ENCODE measurements around the gene SRC.

SRC gene

DNA sequence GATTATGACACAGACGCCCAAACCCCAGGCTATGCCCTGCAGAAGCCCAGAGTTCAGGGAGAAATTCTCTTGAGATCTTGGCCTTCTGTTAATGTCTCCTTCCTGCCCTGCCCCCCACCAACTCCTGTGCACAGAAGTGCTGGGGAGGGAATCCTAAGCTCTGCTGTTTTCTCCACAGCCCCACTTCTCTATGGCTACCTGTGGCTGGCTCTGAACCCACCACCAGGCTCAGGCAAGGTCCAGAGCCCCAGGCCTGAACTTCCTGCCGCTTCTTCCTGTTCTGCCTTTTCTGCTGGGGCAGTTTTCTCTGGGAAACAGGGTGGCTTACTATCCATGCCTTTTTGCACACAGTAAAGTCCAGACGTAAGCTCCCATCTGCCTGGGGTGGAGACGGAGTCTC is 97.7 kb downstream of the SRC start:
- Histone ChIP-seq H3K4me2 (ENCODE audit: low read length) (no peak overlapping the region), H3K4me1 (ENCODE audit: insufficient read depth, low read length, severe bottlenecking) (no peaks in the 10 kb centered on the region), H3K27me3 (ENCODE audit: insufficient read depth, low read length) (no peaks in the 10 kb centered on the region), H3K27ac (ENCODE audit: low read depth, low read length, poor library complexity, severe bottlenecking) (no peak overlapping the region), H3F3A (ENCODE audit: insufficient read depth, low read length) (no peaks in the 10 kb centered on the region), H4K20me1 (ENCODE audit: insufficient read depth, low read length) (no peaks in the 10 kb centered on the region), H3K36me3 (ENCODE audit: insufficient read depth, low read length) (no peaks in the 10 kb centered on the region), H3K4me3 (ENCODE audit: low read depth, low read length, poor library complexity, severe bottlenecking) (no peak overlapping the region), H3K9ac (ENCODE audit: low read length) (no peak overlapping the region), H3K9me3 (ENCODE audit: low read length) (no peaks in the 10 kb centered on the region), H2AFZ (ENCODE audit: low read length) (no peak overlapping the region), H3K9me2 (ENCODE audit: low read depth, low read length) (no peaks in the 10 kb centered on the region), H3K79me2 (ENCODE audit: insufficient read depth, low read length) (no peaks in the 10 kb centered on the region)
- TF ChIP-seq, protein P1, sequence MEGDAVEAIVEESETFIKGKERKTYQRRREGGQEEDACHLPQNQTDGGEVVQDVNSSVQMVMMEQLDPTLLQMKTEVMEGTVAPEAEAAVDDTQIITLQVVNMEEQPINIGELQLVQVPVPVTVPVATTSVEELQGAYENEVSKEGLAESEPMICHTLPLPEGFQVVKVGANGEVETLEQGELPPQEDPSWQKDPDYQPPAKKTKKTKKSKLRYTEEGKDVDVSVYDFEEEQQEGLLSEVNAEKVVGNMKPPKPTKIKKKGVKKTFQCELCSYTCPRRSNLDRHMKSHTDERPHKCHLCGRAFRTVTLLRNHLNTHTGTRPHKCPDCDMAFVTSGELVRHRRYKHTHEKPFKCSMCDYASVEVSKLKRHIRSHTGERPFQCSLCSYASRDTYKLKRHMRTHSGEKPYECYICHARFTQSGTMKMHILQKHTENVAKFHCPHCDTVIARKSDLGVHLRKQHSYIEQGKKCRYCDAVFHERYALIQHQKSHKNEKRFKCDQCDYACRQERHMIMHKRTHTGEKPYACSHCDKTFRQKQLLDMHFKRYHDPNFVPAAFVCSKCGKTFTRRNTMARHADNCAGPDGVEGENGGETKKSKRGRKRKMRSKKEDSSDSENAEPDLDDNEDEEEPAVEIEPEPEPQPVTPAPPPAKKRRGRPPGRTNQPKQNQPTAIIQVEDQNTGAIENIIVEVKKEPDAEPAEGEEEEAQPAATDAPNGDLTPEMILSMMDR (IDR thresholded peaks at IDR 0.05; ENCODE audit: low read length) = no peak

DNA sequence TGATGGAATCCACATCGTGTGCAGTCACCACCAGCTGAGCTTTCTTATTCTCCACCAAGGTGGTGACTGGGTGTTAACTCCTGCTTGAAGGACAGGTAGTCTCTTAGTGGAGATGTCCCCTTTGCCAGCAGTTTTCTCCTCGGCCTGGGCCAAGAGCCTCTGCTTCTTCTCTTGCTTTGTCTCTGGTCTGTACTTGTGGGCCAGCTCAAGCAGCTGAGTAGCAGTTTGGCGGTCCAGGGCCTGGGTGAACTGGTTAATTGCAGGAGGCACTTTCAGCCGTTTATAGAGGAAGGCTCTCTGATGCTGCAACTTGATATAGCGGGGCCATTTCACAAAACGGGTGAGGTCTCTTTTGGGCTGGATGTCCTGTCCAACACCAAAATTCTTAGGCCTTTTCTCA is 99.1 kb downstream of the SRC start:
- Histone ChIP-seq H3K4me3 (ENCODE audit: low read depth, low read length, poor library complexity, severe bottlenecking) (no peak overlapping the region), H3F3A (ENCODE audit: insufficient read depth, low read length) (no peaks in the 10 kb centered on the region), H3K27ac (ENCODE audit: low read depth, low read length, poor library complexity, severe bottlenecking) (no peak overlapping the region), H3K9ac (ENCODE audit: low read length) (no peak overlapping the region), H3K27me3 (ENCODE audit: insufficient read depth, low read length) (no peaks in the 10 kb centered on the region), H3K4me2 (ENCODE audit: low read length) (no peak overlapping the region), H3K4me1 (ENCODE audit: insufficient read depth, low read length, severe bottlenecking) (no peaks in the 10 kb centered on the region), H3K9me3 (ENCODE audit: low read length) (no peaks in the 10 kb centered on the region), H4K20me1 (ENCODE audit: insufficient read depth, low read length) (no peaks in the 10 kb centered on the region), H3K9me2 (ENCODE audit: low read depth, low read length) (no peaks in the 10 kb centered on the region), H3K79me2 (ENCODE audit: insufficient read depth, low read length) (no peaks in the 10 kb centered on the region), H3K36me3 (ENCODE audit: insufficient read depth, low read length) (no peaks in the 10 kb centered on the region), H2AFZ (ENCODE audit: low read length) (no peak overlapping the region)
- no peak for TF ChIP-seq EZH2 (IDR thresholded peaks at IDR 0.05; ENCODE audit: borderline replicate concordance, low read length)
- TF ChIP-seq, protein P1 (IDR thresholded peaks at IDR 0.05; ENCODE audit: low read length) = no peak

GRCh38 chr20:37446286-37447032 is 100.5 kb downstream of the SRC start:
- Histone ChIP-seq H3K9me2 (ENCODE audit: low read depth, low read length) (no peaks in the 10 kb centered on the region), H3K27me3 (ENCODE audit: insufficient read depth, low read length) (no peaks in the 10 kb centered on the region), H3K36me3 (ENCODE audit: insufficient read depth, low read length) (no peaks in the 10 kb centered on the region), H3K79me2 (ENCODE audit: insufficient read depth, low read length) (no peaks in the 10 kb centered on the region), H3K4me3 (ENCODE audit: low read depth, low read length, poor library complexity, severe bottlenecking) (no peak overlapping the region), H3K9me3 (ENCODE audit: low read length) (no peaks in the 10 kb centered on the region), H3F3A (ENCODE audit: insufficient read depth, low read length) (no peaks in the 10 kb centered on the region), H2AFZ (ENCODE audit: low read length) (no peak overlapping the region), H3K27ac (ENCODE audit: low read depth, low read length, poor library complexity, severe bottlenecking) (no peak overlapping the region), H3K4me2 (ENCODE audit: low read length) (no peak overlapping the region), H3K4me1 (ENCODE audit: insufficient read depth, low read length, severe bottlenecking) (no peaks in the 10 kb centered on the region), H3K9ac (ENCODE audit: low read length) (no peak overlapping the region), H4K20me1 (ENCODE audit: insufficient read depth, low read length) (no peaks in the 10 kb centered on the region)
- TF ChIP-seq, protein P1 (IDR thresholded peaks at IDR 0.05; ENCODE audit: low read length) = no peak
- TF ChIP-seq EZH2 (IDR thresholded peaks at IDR 0.05; ENCODE audit: borderline replicate concordance, low read length) = no peak

Data from OCI-LY1 (cell line).